Activated CD4-positive, alpha-beta memory T cell treated with anti-CD3 and anti-CD28 coated beads, Interleukin-2, amount 10 ng/mL, durations not matched to agents 7 days and 5 days (primary cell): ENCODE results near the gene TPST1. TPM values are rescaled to one million over a fixed set of nuclear protein-coding genes. Genes with fewer than 3 reads are reported as not detected.

Source experiments
- CTCF ChIA-PET: fragments of 350-600 bp; sonication (Branson Sonifier 250); formaldehyde crosslinking; loops from one replicate; lab custom pipeline; 2021; ENCODE audit warnings: antibody characterized with exemption, inconsistent platforms; lab: Charles Lee
- POLR2A ChIA-PET: fragments of 350-600 bp; sonication (Branson Sonifier 250); formaldehyde crosslinking; loops from one replicate; lab custom pipeline; 2021; ENCODE audit warnings: antibody characterized with exemption; lab: Charles Lee
- DNase-seq: peaks from one replicate; pipeline ENCODE4 v3.0.0-alpha.2; 2020
- H3K27ac Mint-ChIP-seq: one replicate; pipeline ENCODE4 v1.8.0; 2021; ENCODE audit warnings: mild to moderate bottlenecking, mixed read lengths
- H3K27me3 Mint-ChIP-seq: one replicate; pipeline ENCODE4 v1.8.0; 2021; ENCODE audit warnings: mixed read lengths
- H3K36me3 Mint-ChIP-seq: one replicate; pipeline ENCODE4 v1.8.0; 2021; ENCODE audit warnings: low read depth, mixed read lengths
- H3K4me1 Mint-ChIP-seq: one replicate; pipeline ENCODE4 v1.8.0; 2021; ENCODE audit warnings: mixed read lengths
- H3K4me3 Mint-ChIP-seq: one replicate; pipeline ENCODE4 v1.8.0; 2021; ENCODE audit warnings: mild to moderate bottlenecking, mixed read lengths
- H3K9me3 Mint-ChIP-seq: one replicate; pipeline ENCODE4 v1.8.0; 2021; ENCODE audit warnings: mixed read lengths
- total RNA-seq, 2 experiments: library from RNA; stranded (reverse); gene quantifications; one replicate each; pipeline ENCODE4 v1.2.3, GENCODE V29; 2021

TPST1 gene
- total RNA-seq, 2 experiments from 2014 or later = 0.25 to 0.28 TPM

GRCh38 chr7:66233638-66234037, 28.5 kb downstream of the TPST1 start:
- H3K27ac Mint-ChIP-seq = no peak overlapping the region
- H3K4me1 Mint-ChIP-seq = no peaks in the 10 kb centered on the region
- no peaks in the 10 kb centered on the region for H3K36me3 Mint-ChIP-seq
- DNase-seq = no peak
- CTCF ChIA-PET = interaction anchor here (1.0 kb wide), 1 partner anchor 22 kb away, joined by 3 read pairs; no protein-coding TSS in a partner anchor
- no peak overlapping the region for H3K4me3 Mint-ChIP-seq
- H3K9me3 Mint-ChIP-seq = no peaks in the 10 kb centered on the region
- POLR2A ChIA-PET = no interaction called here
- H3K27me3 Mint-ChIP-seq = peaks cover 2% of the 10 kb centered on the region

GRCh38 chr7:66236713-66237303, 31.7 kb downstream of the TPST1 start:
- no peaks in the 10 kb centered on the region for H3K4me1 Mint-ChIP-seq
- H3K27ac Mint-ChIP-seq = no peak overlapping the region
- CTCF ChIA-PET = interaction anchor here (0.6 kb wide), 1 partner anchor 11 kb away, joined by 4 read pairs; no protein-coding TSS in a partner anchor

GRCh38 chr7:66237906-66238772, 33.0 kb downstream of the TPST1 start:
- Mint-ChIP-seq H3K36me3 (no peaks in the 10 kb centered on the region), H3K4me3 (no peak overlapping the region), H3K4me1 (no peaks in the 10 kb centered on the region), H3K27ac (no peak overlapping the region), H3K9me3 (no peaks in the 10 kb centered on the region), H3K27me3 (peaks cover 4% of the 10 kb centered on the region)
- POLR2A ChIA-PET = no interaction called here
- DNase-seq = no peak
- CTCF ChIA-PET = no interaction called here

More at GRCh38 chr7:66236713-66237303, 31.7 kb downstream of the TPST1 start:
- no peak overlapping the region for H3K4me3 Mint-ChIP-seq
- no peak for DNase-seq
- POLR2A ChIA-PET = no interaction called here
- H3K36me3 Mint-ChIP-seq = no peaks in the 10 kb centered on the region
- H3K9me3 Mint-ChIP-seq = no peaks in the 10 kb centered on the region
- H3K27me3 Mint-ChIP-seq = peaks cover 4% of the 10 kb centered on the region

GRCh38 chr7:66238773-66239466, 33.8 kb downstream of the TPST1 start:
- Mint-ChIP-seq H3K36me3 (no peaks in the 10 kb centered on the region), H3K9me3 (no peaks in the 10 kb centered on the region), H3K27me3 (peaks cover 4% of the 10 kb centered on the region), H3K4me3 (no peak overlapping the region), H3K27ac (no peak overlapping the region), H3K4me1 (no peaks in the 10 kb centered on the region)
- CTCF ChIA-PET = no interaction called here
- no peak for DNase-seq
- POLR2A ChIA-PET = no interaction called here

GRCh38 chr7:66239467-66239856, 34.3 kb downstream of the TPST1 start:
- no peaks in the 10 kb centered on the region for H3K36me3 Mint-ChIP-seq
- H3K4me1 Mint-ChIP-seq = no peaks in the 10 kb centered on the region
- POLR2A ChIA-PET = no interaction called here
- H3K27me3 Mint-ChIP-seq = peaks cover 4% of the 10 kb centered on the region
- no peak overlapping the region for H3K27ac Mint-ChIP-seq
- no peaks in the 10 kb centered on the region for H3K9me3 Mint-ChIP-seq
- CTCF ChIA-PET = no interaction called here
- H3K4me3 Mint-ChIP-seq = no peak overlapping the region
- no peak for DNase-seq

- Mint-ChIP-seq H3K4me3 (no peak overlapping the region), H3K4me1 (no peaks in the 10 kb centered on the region), H3K27ac (no peak overlapping the region), H3K9me3 (no peaks in the 10 kb centered on the region), H3K36me3 (no peaks in the 10 kb centered on the region), H3K27me3 (no peaks in the 10 kb centered on the region)
- ChIA-PET POLR2A (interaction anchor here (0.6 kb wide), 1 partner anchor 287 kb away, joined by 4 read pairs; no protein-coding TSS in a partner anchor), CTCF (no interaction called here)
- DNase-seq = no peak
Measured at GRCh38 chr7:66245008-66245407, 39.9 kb downstream of the TPST1 start.

GRCh38 chr7:66246554-66247171, 41.5 kb downstream of the TPST1 start:
- Mint-ChIP-seq H3K27ac (no peak overlapping the region), H3K4me3 (no peak overlapping the region), H3K27me3 (no peaks in the 10 kb centered on the region), H3K4me1 (no peaks in the 10 kb centered on the region), H3K9me3 (no peaks in the 10 kb centered on the region), H3K36me3 (no peaks in the 10 kb centered on the region)
- no peak for DNase-seq
- POLR2A ChIA-PET = no interaction called here
- CTCF ChIA-PET = no interaction called here

- Mint-ChIP-seq H3K9me3 (no peaks in the 10 kb centered on the region), H3K4me3 (no peak overlapping the region), H3K27ac (no peak overlapping the region), H3K4me1 (no peaks in the 10 kb centered on the region), H3K27me3 (no peaks in the 10 kb centered on the region), H3K36me3 (no peaks in the 10 kb centered on the region)
- CTCF ChIA-PET = interaction anchor here (0.7 kb wide), 1 partner anchor 11 kb away, joined by 4 read pairs; no protein-coding TSS in a partner anchor
- POLR2A ChIA-PET = no interaction called here
- no peak for DNase-seq
Measured at GRCh38 chr7:66247380-66248078, 42.4 kb downstream of the TPST1 start.

GRCh38 chr7:66250711-66251110, 45.6 kb downstream of the TPST1 start:
- ChIA-PET POLR2A (no interaction called here), CTCF (no interaction called here)
- Mint-ChIP-seq H3K4me3 (no peak overlapping the region), H3K4me1 (no peaks in the 10 kb centered on the region), H3K27ac (no peak overlapping the region), H3K36me3 (no peaks in the 10 kb centered on the region), H3K9me3 (no peaks in the 10 kb centered on the region), H3K27me3 (no peaks in the 10 kb centered on the region)
- DNase-seq = no peak

GRCh38 chr7:66255534-66256100, 50.5 kb downstream of the TPST1 start:
- H3K27me3 Mint-ChIP-seq = peaks cover 14% of the 10 kb centered on the region
- ChIA-PET CTCF (no interaction called here), POLR2A (no interaction called here)
- no peak overlapping the region for H3K4me3 Mint-ChIP-seq
- H3K9me3 Mint-ChIP-seq = no peaks in the 10 kb centered on the region
- no peaks in the 10 kb centered on the region for H3K4me1 Mint-ChIP-seq
- DNase-seq = no peak
- H3K36me3 Mint-ChIP-seq = no peaks in the 10 kb centered on the region
- no peak overlapping the region for H3K27ac Mint-ChIP-seq

- ChIA-PET POLR2A (interaction anchor here (0.5 kb wide), 1 partner anchor 71 kb away, joined by 3 read pairs; no protein-coding TSS in a partner anchor), CTCF (no interaction called here)
- H3K27me3 Mint-ChIP-seq = peaks cover 15% of the 10 kb centered on the region
- no peaks in the 10 kb centered on the region for H3K9me3 Mint-ChIP-seq
- H3K4me1 Mint-ChIP-seq = no peaks in the 10 kb centered on the region
- H3K27ac Mint-ChIP-seq = no peak overlapping the region
- H3K36me3 Mint-ChIP-seq = no peaks in the 10 kb centered on the region
- DNase-seq = no peak
- H3K4me3 Mint-ChIP-seq = no peak overlapping the region
Measured at GRCh38 chr7:66256281-66256680, 51.1 kb downstream of the TPST1 start.

- peaks cover 15% of the 10 kb centered on the region for H3K27me3 Mint-ChIP-seq
- H3K27ac Mint-ChIP-seq = no peak overlapping the region
- H3K36me3 Mint-ChIP-seq = no peaks in the 10 kb centered on the region
- DNase-seq = no peak
- no peaks in the 10 kb centered on the region for H3K9me3 Mint-ChIP-seq
- ChIA-PET POLR2A (no interaction called here), CTCF (no interaction called here)
- no peaks in the 10 kb centered on the region for H3K4me1 Mint-ChIP-seq
- no peak overlapping the region for H3K4me3 Mint-ChIP-seq
Measured at GRCh38 chr7:66257481-66257880, 52.3 kb downstream of the TPST1 start.
